ENCODE results near the gene NAIP.
"Not testable (repeated sequence)": the region's sequence is repeated elsewhere in the genome, so short reads cannot be mapped to it uniquely, and the experiment has no call there.

The NAIP gene, protein sequence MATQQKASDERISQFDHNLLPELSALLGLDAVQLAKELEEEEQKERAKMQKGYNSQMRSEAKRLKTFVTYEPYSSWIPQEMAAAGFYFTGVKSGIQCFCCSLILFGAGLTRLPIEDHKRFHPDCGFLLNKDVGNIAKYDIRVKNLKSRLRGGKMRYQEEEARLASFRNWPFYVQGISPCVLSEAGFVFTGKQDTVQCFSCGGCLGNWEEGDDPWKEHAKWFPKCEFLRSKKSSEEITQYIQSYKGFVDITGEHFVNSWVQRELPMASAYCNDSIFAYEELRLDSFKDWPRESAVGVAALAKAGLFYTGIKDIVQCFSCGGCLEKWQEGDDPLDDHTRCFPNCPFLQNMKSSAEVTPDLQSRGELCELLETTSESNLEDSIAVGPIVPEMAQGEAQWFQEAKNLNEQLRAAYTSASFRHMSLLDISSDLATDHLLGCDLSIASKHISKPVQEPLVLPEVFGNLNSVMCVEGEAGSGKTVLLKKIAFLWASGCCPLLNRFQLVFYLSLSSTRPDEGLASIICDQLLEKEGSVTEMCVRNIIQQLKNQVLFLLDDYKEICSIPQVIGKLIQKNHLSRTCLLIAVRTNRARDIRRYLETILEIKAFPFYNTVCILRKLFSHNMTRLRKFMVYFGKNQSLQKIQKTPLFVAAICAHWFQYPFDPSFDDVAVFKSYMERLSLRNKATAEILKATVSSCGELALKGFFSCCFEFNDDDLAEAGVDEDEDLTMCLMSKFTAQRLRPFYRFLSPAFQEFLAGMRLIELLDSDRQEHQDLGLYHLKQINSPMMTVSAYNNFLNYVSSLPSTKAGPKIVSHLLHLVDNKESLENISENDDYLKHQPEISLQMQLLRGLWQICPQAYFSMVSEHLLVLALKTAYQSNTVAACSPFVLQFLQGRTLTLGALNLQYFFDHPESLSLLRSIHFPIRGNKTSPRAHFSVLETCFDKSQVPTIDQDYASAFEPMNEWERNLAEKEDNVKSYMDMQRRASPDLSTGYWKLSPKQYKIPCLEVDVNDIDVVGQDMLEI (N-terminal part only)

DNA sequence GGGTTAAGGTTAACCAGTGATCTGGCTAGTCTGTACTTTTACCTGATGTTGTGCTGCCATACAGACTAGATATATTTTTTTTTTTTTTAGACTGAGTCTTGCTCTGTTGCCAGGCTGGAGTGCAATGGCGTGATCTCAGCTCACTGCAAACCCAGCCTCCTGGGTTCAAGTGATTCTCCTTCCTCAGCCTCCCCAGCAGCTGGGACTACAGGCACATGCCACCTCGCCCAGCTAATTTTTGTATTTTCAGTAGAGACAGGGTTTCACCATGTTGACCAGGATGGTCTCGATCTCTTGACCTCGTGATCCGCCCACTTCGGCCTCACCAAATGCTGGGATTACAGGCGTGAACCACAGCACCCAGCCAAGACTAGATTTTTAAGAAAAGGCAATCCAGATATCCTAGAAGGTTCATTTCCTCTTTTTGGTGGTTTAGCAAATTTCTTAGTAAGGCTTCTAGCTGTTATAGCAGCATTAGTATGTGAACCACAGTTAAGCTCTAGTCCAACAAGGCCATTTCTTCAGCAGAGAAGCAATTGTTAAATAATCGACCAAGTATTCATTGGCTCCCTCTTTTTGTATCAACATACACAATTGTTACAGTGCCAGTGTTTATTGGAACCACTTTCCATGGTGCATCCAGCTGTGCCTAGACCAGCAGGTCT lies at the start of gene NAIP:
Gene NAIP (minus strand): TSS at position 51 of the 665 bp plus-strand sequence. CDS start 12,424 bp downstream, outside the sequence.
- DNase-seq = not testable (repeated sequence)

DNA sequence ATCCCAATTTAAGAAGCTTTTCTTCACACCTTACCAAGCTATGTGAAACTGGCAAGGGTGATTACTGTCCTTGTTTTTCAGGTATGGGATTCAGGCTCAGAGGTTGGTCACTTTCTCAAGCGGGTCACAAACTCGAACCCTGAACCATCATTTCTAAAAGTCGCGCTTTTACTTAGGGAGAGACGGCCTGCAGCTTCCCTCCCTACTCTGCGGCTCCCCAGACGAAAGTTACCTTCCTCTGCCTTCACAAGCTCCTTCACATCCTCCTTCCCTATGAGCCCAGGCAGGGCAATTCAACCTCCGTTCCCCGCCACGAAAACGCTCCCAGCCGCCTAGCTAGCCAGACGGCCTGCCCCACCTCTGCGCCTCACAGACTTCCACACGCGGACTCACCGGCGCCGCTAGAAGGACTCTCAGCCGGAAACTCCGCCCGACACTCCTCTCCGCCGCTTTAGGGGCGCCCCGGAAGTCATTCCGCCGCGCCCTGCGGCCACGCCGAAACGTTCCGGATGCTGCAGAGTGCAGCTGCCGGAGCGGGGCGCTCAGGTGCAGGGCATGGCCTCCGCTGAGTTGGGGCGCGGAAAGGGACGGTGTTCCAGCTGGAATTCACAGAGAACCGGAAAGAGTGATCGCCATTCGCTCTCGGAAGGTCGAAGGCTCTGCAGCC lies 42.3 kb upstream of the NAIP start, which contains the start of gene GTF2H2:
Gene GTF2H2 (minus strand): TSS at position 415 of the 667 bp plus-strand sequence. CDS start 4,913 bp downstream, outside the sequence.
- not testable (repeated sequence) for DNase-seq

DNA sequence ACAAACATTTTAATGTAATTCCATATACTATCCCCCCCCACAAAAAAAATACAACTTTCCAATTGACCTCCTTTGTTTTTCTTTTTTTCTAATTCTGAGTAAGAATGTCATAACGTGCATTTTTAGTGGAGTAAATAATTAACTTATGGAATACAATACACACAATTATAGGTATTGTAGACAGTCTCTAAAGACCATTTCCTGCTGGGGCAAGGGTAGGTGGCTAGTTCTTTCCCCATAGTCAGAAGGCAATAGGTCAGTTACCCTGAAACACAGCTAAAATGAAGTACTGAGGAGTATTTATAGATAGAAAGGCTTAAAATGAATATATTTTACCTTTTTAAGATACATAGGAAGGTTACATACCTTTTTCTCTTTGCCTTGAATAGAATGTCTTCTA lies 36.2 kb upstream of the NAIP start:
- DNase-seq = not testable (repeated sequence)

DNA sequence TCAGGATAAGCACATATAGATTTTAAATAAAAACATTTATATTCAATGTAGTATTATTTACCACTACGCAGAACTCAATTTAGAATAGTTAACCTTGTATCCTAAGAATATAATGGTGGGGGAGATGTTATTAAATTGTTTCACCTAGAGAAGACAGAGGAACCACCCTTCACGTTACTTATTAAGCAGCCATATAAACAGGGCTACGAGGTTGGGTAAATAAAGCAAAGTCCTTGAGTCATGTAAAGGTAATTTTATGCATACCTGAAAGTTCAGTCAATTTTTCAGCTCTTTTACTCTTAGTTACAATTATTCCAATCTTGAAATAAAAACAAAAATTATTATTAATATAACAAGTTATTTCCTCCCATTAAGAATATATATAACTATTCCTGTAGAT lies 34.3 kb upstream of the NAIP start:
- DNase-seq = not testable (repeated sequence)

DNA sequence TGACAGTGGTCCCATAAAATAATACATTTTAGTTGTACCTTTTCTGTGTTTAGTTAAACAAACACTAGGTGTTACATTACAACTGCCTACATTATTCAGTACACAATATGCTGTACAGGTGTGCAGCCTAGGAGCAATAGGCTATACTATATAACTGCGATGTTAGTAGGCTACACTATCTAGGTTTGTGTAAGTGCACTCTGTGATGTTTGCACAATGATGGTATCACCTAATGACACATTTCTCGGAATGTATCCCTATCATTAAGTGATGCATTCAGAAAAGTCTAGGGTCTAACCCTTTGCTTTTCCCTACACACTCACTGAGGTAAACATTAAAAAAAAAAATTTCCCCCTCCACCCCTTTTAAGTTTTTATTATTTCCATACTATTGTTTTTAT lies 19.7 kb upstream of the NAIP start:
- DNase-seq = not testable (repeated sequence)

DNA sequence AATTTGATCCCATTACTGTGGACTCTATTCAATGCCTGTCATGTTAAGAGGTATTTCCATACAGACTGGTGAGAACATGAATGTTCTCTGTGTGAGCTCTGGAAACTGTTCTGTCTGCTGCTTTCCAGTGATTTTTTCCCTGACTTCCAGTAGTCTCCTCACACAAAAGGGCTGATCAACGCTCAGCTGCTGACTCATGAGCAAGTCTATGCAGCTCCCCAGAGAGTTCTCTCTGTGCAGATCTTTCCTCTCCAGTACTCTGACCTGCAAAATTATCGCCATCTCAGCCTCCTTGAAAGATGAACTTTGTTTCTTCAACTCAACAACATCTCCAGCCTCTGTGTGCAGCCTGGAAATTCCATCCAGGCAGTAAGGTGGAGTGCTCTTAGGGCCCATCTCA lies 19.0 kb upstream of the NAIP start:
- DNase-seq = not testable (repeated sequence)

DNA sequence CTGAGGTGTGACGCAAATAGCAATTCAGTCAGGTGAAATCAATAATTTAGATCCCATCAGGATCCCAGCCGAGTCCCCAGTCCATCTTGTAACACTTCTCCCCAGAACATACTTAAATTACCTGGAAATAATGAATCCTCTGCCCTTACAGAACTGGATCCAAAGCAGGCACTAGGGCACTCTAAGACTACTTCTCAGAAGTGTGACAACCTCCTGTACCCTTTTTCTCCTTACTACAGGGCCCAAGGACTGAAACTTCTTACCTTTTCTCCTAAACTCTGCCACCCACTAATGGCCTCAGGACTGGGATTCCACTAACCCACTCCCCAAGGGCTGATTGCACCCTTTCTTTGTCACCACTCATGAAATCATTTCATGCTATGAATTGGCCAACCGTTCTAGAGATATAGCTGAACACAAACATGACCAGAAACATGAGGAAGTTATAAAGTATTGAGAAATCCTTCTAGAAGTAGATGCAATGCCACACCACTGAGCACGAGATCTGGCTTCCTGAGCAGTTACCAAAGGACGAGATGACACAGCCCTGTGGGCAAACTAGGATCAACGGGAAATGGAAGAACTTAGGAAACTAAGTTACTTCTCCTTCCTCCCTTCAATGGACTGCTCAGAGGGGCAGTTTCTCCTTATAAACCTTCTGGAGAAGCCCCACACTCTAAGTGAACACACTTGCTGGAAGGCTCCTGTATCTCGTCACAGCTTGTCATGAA lies 6.1 kb upstream of the NAIP start:
- not testable (repeated sequence) for DNase-seq

DNA sequence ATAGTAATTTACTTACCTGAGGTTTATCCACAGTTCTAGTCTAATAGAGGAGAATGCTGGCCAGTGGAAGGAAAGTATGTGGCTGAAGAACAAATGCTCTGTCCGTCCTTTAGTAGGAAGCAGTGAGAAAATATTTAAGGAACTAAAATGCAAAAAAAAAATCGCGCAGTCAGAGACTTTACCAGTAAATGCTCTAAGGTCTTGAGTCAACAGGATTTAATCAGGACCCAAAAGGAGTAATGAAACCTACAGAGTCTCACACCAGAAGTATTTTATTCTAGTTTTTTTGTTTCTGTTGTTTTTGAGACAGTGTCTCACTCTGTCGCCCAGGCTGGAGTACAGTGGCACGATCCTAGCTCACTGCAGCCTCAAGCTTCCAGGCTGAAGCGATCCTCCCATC lies 4.5 kb downstream of the NAIP start:
- not testable (repeated sequence) for DNase-seq

DNA sequence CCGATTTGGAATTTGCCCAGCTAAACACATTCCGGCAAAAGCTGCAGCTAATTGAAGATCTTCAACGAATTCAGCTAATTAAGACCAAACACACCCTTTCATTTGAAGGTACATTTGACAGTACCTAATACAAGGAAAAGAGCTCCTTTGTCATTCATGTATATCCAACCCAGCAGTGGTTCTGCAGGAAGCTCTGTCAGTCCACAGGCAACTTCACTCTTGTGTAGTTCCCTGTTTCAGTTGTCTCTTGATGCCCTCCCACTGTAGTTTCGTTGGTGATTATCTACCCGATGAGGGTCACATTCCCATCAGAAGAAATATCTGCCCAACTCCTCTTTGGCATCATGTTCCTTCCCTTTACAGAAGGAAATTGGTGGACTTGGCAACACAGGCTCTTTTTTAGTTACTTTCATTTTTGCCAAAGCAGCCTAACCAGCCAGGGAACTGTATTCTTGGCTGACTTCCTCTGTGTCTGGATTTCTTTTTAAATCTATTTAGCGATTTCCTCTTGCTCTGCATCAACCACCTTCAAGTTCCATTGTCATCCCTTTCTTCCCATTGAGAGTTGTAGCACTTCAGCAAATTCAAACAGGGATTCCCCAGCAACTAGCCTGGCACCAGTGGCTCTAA lies 6.6 kb downstream of the NAIP start:
- not testable (repeated sequence) for DNase-seq

DNA sequence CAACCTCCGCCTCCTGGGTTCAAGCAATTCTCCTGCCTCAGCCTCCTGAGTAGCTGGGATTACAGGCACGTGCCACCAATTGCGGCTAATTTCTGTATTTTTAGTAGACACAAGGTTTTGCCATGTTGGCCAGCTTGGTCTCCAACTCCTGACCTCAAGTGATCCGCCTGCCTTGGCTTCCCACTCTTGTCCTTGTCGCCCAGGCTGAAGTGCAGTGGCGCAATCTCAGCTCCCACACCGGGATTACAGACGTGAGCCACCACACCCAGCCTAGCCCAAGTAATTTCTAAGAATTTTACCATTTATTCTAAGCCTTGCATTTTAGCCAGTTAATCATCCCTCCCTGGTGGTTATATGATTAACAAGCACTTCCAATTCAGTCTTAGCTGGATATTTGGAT lies 11.0 kb downstream of the NAIP start:
- no peak for DNase-seq

DNA sequence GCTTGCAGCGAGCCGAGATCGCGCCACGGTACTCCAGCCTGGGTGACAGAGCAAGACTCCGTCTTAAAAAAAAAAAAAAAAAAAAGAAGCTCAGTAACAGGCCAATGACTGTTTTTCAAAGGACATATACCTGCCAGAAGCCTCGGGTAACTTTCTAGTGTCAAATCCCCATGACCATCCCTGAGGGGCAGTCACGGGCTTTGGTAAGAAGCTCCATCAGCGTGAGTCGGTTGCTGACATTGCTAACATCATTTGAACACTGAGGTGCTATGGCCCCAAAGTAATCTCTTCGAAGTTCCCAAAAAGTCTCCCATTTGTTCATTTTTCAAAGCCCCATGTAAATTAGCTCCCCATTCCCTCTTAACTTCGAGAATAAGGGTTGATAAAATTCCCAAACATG lies 11.6 kb downstream of the NAIP start:
- DNase-seq = no peak

DNA sequence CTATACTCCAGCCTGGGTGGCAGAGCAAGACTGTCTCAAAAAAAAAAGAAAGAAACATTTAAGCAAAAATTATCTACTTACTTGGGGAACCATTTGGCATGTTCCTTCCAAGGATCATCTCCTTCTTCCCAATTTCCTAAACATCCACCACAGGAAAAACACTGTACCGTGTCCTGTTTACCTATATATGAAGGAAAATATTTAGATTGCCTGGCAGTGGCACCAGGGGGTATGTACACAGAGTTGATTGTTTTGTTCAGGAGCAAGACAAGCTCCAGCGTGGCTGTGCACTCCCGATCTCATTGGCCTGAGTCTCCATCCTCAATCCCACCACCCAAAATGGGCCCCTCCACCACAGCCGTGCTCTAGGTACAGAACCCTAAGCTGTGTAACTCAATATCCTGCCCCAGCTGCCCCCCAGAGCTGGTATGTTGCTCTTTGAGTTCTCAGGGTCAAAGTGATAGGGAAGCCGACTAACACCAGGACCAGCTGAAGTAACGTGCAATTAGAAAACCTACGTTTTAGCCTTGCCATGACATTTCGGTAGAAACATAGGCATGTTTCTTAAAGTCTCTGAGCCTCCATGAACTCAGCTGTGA lies 13.8 kb downstream of the NAIP start:
- no peak for DNase-seq

DNA sequence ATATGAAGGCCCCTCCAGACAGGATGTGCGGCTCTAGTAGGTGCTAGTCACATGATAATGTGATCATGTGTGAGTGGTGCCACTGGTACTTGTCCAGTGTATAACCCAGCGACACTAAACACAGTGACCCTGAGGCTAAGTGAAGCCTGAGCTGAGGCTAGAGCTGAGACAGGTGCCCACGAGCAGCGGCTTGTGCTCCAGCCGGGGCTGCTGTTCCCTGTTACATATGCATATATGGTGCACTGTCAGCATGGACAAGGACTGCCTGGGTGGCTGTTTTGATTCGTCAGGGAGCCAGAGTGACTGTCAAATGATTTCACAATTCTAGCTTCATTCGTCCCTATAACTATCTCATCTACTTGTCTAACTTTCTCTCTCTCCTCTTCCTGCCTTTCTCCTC lies 18.2 kb downstream of the NAIP start:
- not testable (repeated sequence) for DNase-seq

DNA sequence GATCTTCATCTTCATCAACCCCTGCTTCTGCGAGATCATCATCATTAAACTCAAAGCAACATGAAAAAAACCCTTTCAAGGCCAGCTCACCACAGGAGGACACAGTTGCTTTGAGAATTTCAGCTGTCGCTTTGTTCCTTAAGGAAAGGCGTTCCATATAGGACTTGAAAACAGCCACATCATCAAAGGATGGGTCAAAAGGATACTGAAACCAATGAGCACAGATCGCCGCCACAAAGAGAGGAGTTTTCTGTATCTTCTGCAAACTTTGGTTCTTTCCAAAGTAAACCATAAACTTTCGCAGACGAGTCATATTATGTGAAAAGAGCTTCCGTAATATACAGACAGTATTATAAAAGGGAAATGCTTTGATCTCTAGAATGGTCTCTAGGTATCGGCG lies 40.3 kb downstream of the NAIP start:
- DNase-seq = not testable (repeated sequence)

DNA sequence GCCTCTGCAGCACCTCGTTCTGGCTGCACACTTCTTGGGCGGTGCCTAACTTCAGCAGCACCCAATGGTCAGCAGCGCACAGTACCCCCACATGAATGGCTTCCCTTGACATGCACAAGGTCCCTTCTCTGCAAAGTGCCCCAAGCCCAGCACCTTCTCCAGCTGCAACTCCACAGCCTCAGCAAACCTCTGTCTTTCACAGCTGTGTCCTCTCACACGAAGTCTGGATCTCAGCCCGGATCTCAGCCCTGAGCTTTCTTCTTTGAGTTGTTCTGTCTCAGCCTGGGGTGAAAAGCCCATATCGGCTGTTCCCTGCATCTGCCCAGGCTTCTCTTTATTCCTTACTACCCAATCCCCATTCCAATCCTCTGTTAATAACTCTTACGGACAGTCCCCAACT lies 57.9 kb downstream of the NAIP start:
- not testable (repeated sequence) for DNase-seq

DNA sequence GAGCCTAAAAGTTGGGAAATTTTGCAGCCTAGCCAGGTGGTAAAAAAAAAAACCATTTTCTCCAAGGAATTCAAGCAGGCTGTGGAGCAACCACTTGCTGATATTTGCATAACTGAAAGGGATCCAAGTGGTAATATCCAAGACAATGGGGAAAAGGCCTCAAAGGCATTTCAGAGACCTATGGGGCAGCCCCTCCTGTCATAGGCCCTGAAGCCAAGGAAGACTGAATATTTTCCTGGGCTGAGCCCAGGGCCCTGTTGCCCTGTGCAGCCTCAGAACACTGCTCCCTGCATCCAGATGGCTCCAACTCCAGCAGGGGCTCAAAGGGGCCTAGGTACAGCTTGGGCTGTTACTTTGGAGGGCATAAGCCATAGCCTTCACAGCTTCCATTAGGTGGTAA lies 60.6 kb downstream of the NAIP start:
- DNase-seq = not testable (repeated sequence)

DNA sequence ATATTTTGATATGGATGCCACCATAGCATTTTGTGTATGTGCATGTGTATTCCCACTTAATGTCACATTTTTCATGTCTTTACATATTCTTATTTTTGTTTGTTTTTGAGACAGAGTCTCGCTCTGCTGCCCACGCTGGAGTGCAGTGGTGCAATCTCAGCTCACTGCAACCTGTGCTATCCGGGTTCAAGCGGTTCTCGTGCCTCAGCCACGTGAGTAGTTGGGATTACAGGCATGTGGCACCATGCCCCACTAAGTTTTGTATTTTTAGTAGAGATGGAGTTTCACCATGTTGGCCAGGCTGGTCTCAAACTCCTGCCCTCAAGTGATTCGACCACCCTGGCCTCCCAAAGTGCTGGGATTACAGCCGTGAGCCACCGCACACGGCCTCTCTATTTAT lies 72.1 kb downstream of the NAIP start:
- DNase-seq = not testable (repeated sequence)

DNA sequence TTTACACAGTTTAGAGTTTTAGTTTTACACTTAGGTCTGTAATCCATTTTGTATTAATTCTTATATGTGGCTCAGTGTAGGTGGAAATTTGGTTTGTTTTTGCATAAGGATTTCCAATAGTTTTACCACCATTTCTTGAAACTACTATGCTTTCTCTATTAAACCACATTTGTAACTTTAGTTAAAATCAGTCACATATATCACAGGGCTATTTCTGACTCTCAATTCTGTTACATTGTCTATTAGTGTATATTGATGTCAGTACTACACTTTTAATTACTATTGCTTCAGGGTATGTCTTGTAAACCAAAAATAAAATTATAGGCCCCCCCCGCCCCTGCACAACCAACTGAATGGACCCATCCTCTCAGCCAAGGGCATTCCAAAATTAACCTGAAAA lies 92.6 kb downstream of the NAIP start:
- not testable (repeated sequence) for DNase-seq

DNA sequence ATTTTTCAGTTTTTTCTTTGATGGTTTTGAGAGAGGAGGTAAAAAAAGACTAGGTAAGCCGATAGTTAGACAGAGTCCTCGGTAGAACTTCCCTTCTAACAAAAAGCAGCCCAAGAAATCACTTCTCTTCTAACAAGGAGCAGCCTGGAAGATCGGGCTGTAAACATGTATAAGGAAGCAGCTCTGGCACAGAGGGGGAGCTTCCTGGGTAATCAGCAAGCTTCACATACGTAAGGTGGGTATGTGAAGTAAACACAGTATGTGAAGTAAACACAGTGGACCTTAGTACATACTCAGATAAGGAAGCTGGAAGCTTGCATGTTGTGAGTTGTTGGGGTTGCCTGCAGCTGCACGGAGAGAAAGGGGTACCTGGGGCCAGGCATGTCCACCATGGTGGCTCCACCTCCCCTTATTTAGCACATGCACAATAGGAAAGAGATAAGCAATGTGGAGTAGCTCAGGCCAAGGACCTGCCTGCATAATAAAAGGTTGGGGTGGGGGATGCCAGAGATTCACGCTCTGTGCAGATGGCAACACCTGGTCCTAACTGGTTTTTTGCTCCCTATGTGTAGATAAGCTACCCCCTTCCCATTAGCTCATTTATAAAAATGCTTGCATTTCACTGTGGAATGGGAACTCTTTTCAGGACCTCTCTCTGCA lies 93.3 kb downstream of the NAIP start:
- DNase-seq = not testable (repeated sequence)

DNA sequence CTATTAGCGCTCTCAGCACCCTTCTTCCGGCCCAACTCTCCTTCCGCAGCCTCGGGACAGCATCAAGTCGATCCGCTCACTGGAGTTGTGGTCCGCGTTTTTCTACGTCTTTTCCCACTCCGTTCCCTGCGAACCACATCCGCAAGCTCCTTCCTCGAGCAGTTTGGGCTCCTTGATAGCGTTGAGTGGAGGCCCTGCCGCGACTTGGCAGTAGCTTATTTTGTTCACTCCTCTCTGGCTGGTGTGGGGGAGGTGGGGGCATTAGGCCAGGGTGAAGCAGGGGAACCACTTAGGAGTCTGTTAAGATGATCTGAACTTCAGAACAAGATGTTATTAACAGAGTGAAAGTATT lies 100.0 kb downstream of the NAIP start:
- not testable (repeated sequence) for DNase-seq
